NT2/D1 (cell line): ENCODE measurements around the gene CCDC88A.

Experiments
- YY1 ChIP-seq: IDR thresholded peaks from 2 replicates; pipeline ENCODE4 v1.6.1; 2011; ENCODE audit not compliant: insufficient read length, insufficient read depth
- ZNF274 ChIP-seq: IDR thresholded peaks from 2 replicates; pipeline ENCODE4 v1.6.1; 2011; ENCODE audit warnings: mild to moderate bottlenecking, low read depth, low read length

DNA sequence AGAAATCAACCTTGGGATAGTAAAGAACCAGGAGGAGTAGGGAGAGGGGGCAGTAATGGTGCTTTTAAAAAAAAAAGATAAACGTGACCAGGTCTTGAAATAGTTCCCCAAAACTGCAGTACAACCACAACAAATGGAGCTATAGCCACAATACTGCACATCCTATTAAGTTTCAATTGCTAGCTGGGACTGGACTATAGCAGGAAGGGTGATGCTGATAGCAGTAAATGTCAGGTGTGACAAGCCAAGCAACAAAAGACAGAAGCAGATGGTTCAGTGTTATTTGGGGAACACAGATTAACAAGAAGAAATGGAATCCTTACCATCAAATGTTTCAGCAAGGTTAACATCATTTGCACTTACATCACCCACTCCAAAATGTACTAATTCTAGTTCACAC, 177.0 kb downstream of the CCDC88A start:
- TF ChIP-seq ZNF274 (no peak), YY1 (no peak)
